A673 (cell line): ENCODE results near the gene TMEM184B. TPM values are rescaled to one million over a fixed set of nuclear protein-coding genes. Genes with fewer than 3 reads are reported as not detected.

Source experiments
- BruUV-seq: library from RNA; stranded (reverse); fragments of 400-500 nt; replicated peaks from 2 replicates; lab custom pipeline; 2021; lab: Mats Ljungman, UMichigan
- CTCF ChIA-PET: fragments of 300-600 bp; sonication (Branson Sonifier 250); formaldehyde crosslinking; loops from one replicate; lab custom pipeline; 2022; ENCODE audit warnings: antibody characterized with exemption; lab: Charles Lee
- POLR2A ChIA-PET: fragments of 300-600 bp; sonication (Branson Sonifier 250); formaldehyde crosslinking; loops from one replicate; lab custom pipeline; 2022; ENCODE audit warnings: antibody characterized with exemption; ENCODE audit not compliant: low non-redundant PET; lab: Charles Lee
- DNase-seq: peaks from one replicate; pipeline ENCODE4 v3.0.0-alpha.2; 2015; ENCODE audit warnings: low spot score
- H3K27ac ChIP-seq: fragments of 200-600 bp; sonication (generic); 2 replicates; pipeline ENCODE4 v1.5.1; 2016; ENCODE audit warnings: mixed run types, low read depth, mild to moderate bottlenecking, mixed read lengths, antibody characterized with exemption, low read length; ENCODE audit not compliant: poor library complexity, severe bottlenecking
- H3K27me3 ChIP-seq: fragments of 200-600 bp; sonication (generic); replicated peaks from 2 replicates; pipeline ENCODE4 v1.6.1; 2017; ENCODE audit warnings: mixed run types, low read depth, mild to moderate bottlenecking, mixed read lengths, antibody characterized with exemption, low read length; ENCODE audit not compliant: insufficient read depth, poor library complexity
- H3K36me3 ChIP-seq: fragments of 200-600 bp; sonication (generic); 2 replicates; pipeline ENCODE4 v1.6.1; 2016; ENCODE audit warnings: mixed run types, mild to moderate bottlenecking, mixed read lengths, antibody characterized with exemption, low read length; ENCODE audit not compliant: insufficient read depth, poor library complexity, severe bottlenecking
- H3K4me1 ChIP-seq: fragments of 200-600 bp; sonication (generic); 2 replicates; pipeline ENCODE4 v1.6.1; 2017; ENCODE audit warnings: mixed run types, mild to moderate bottlenecking, mixed read lengths, antibody characterized with exemption, low read length; ENCODE audit not compliant: insufficient read depth, poor library complexity, severe bottlenecking
- H3K4me3 ChIP-seq: fragments of 200-600 bp; sonication (generic); 2 replicates; pipeline ENCODE4 v1.5.1; 2016; ENCODE audit warnings: low read depth, mixed run types, mild to moderate bottlenecking, mixed read lengths, low read length; ENCODE audit not compliant: poor library complexity, severe bottlenecking
- H3K9me3 ChIP-seq: fragments of 200-600 bp; sonication (generic); 2 replicates; pipeline ENCODE4 v1.6.1; 2016; ENCODE audit warnings: mixed run types, low read depth, mild to moderate bottlenecking, mixed read lengths, antibody characterized with exemption, low read length; ENCODE audit not compliant: poor library complexity, severe bottlenecking
- CTCF ChIP-seq: fragments of 300-800, 200-600 bp; sonication (generic); conservative IDR thresholded peaks from 2 replicates; pipeline ENCODE4 v1.5.1; 2017; ENCODE audit warnings: low read depth, mild to moderate bottlenecking, antibody characterized with exemption, low read length, moderate library complexity, mixed read lengths
- EZH2 ChIP-seq: fragments of 200-600 bp; sonication (generic); IDR thresholded peaks from 2 replicates; pipeline ENCODE4 v1.6.1; 2017; ENCODE audit warnings: borderline replicate concordance, low read depth, mild to moderate bottlenecking, mixed read lengths, antibody characterized with exemption, low read length; ENCODE audit not compliant: poor library complexity, severe bottlenecking
- intact Hi-C: fragments of 100-400 bp; cut with micrococcal nuclease; formaldehyde crosslinking; loops from one replicate; pipeline ENCODE4 v1.10.0; 2022; ENCODE audit not compliant: unreplicated experiment
- total RNA-seq: library from RNA; stranded (reverse); gene quantifications from 2 replicates; pipeline ENCODE4 v1.2.3, GENCODE V29; 2021

Gene TMEM184B
- total RNA-seq, 1 experiment from 2014 or later, result 50.9 TPM

GRCh38 chr22:38223289-38223960 is 49.4 kb downstream of the TMEM184B start:
- Histone ChIP-seq H3K9me3 (no peaks in the 10 kb centered on the region), H3K27me3 (no peaks in the 10 kb centered on the region), H3K4me1 (peaks cover 7% of the 10 kb centered on the region), H3K27ac (no peak overlapping the region), H3K4me3 (no peak overlapping the region), H3K36me3 (no peaks in the 10 kb centered on the region)
- TF ChIP-seq EZH2 (no peak), CTCF (no peak)
- ChIA-PET CTCF (no interaction called here), POLR2A (no interaction called here)
- intact Hi-C loops, result no loop called here
- BruUV-seq, result no TSS peak
- no peak for DNase-seq

- BruUV-seq, result no TSS peak
- Histone ChIP-seq H3K27ac (no peak overlapping the region), H3K36me3 (no peaks in the 10 kb centered on the region), H3K4me1 (peaks cover 13% of the 10 kb centered on the region), H3K27me3 (no peaks in the 10 kb centered on the region), H3K9me3 (no peaks in the 10 kb centered on the region), H3K4me3 (no peak overlapping the region)
- TF ChIP-seq EZH2 (no peak), CTCF (no peak)
- intact Hi-C loops, result no loop called here
- no peak for DNase-seq
- ChIA-PET POLR2A (no interaction called here), CTCF (no interaction called here)
These were observed 50.1 kb downstream of the TMEM184B start for GRCh38 chr22:38222797-38223119.

- H3K27me3 ChIP-seq, result no peaks in the 10 kb centered on the region
- peaks cover 13% of the 10 kb centered on the region for H3K4me1 ChIP-seq
- no peaks in the 10 kb centered on the region for H3K9me3 ChIP-seq
- CTCF ChIA-PET, result no interaction called here
- no peak for DNase-seq
- POLR2A ChIA-PET, result no interaction called here
- no peaks in the 10 kb centered on the region for H3K36me3 ChIP-seq
- intact Hi-C loops, result no loop called here
- no peak for TF ChIP-seq CTCF
- TF ChIP-seq EZH2, result no peak
- no peak overlapping the region for H3K27ac ChIP-seq
- no TSS peak for BruUV-seq
- H3K4me3 ChIP-seq, result no peak overlapping the region
These were observed 50.7 kb downstream of the TMEM184B start for GRCh38 chr22:38221908-38222796.
